SHP77 treated with DMSO at 0.1 percent for 48 hours (cell line): Measurements from ENCODE around the gene FYB1.
"Not testable (repeated sequence)": the region's sequence is repeated elsewhere in the genome, so short reads cannot be mapped to it uniquely, and the experiment has no call there.

Experiments
- DNase-seq: peaks from one replicate; lab custom pipeline; 2025; lab: John Stamatoyannopoulos, UW

Gene FYB1

GRCh38 chr5:39219437-39219836, at the start of gene FYB1:
FYB1 (minus strand) TSS chr5:39219563; CDS start chr5:39202960, 16,603 bp downstream.
- no peak for DNase-seq

- DNase-seq = no peak
Measured at GRCh38 chr5:39267186-39267585, 47.8 kb upstream of the FYB1 start.

GRCh38 chr5:39266442-39266841, 47.1 kb upstream of the FYB1 start:
- DNase-seq = no peak

GRCh38 chr5:39264528-39264927, 45.2 kb upstream of the FYB1 start:
- no peak for DNase-seq

GRCh38 chr5:39262981-39263380, 43.6 kb upstream of the FYB1 start:
- no peak for DNase-seq

- no peak for DNase-seq
Measured at GRCh38 chr5:39260095-39260494, 40.7 kb upstream of the FYB1 start.

GRCh38 chr5:39257554-39257953, 38.2 kb upstream of the FYB1 start:
- no peak for DNase-seq

- no peak for DNase-seq
Measured at GRCh38 chr5:39256477-39257235, 37.3 kb upstream of the FYB1 start.

- no peak for DNase-seq
Measured at GRCh38 chr5:39255406-39255805, 36.0 kb upstream of the FYB1 start.

- no peak for DNase-seq
Measured at GRCh38 chr5:39254671-39255070, 35.3 kb upstream of the FYB1 start.

GRCh38 chr5:39253196-39253595, 33.8 kb upstream of the FYB1 start:
- DNase-seq = no peak

- DNase-seq = no peak
Measured at GRCh38 chr5:39249564-39250274, 30.4 kb upstream of the FYB1 start.

GRCh38 chr5:39249069-39249468, 29.7 kb upstream of the FYB1 start:
- DNase-seq = no peak

GRCh38 chr5:39240750-39241149, 21.4 kb upstream of the FYB1 start:
- no peak for DNase-seq

- no peak for DNase-seq
Measured at GRCh38 chr5:39238366-39239105, 19.2 kb upstream of the FYB1 start.

- DNase-seq = no peak
Measured at GRCh38 chr5:39236718-39237117, 17.4 kb upstream of the FYB1 start.

- DNase-seq = no peak
Measured at GRCh38 chr5:39235648-39236047, 16.3 kb upstream of the FYB1 start.

GRCh38 chr5:39234494-39234893, 15.1 kb upstream of the FYB1 start:
- DNase-seq = not testable (repeated sequence)

- no peak for DNase-seq
Measured at GRCh38 chr5:39233783-39234182, 14.4 kb upstream of the FYB1 start.

GRCh38 chr5:39231705-39232525, 12.6 kb upstream of the FYB1 start:
- DNase-seq = no peak

GRCh38 chr5:39228596-39228995, 9.2 kb upstream of the FYB1 start:
- no peak for DNase-seq

- DNase-seq = no peak
Measured at GRCh38 chr5:39226558-39226957, 7.2 kb upstream of the FYB1 start.
